B cell (primary cell): ENCODE results near the gene NEO1. TPM values are rescaled to one million over a fixed set of nuclear protein-coding genes. Genes with fewer than 3 reads are reported as not detected.

ENCODE experiments used
- ATAC-seq: fragments of 200-7000 bp; cut with Tn5 transposase; one replicate; pipeline ENCODE4 v1.10.0; 2021; ENCODE audit warnings: low read depth, mild to moderate bottlenecking, moderate number of reproducible peaks, moderate library complexity
- CTCF ChIA-PET: fragments of 350-600 bp; sonication (Branson Sonifier 250); formaldehyde crosslinking; loops from one replicate; lab custom pipeline; 2021; ENCODE audit warnings: antibody characterized with exemption, inconsistent platforms; lab: Charles Lee
- POLR2A ChIA-PET: fragments of 350-600 bp; sonication (Branson Sonifier 250); formaldehyde crosslinking; loops from one replicate; lab custom pipeline; 2021; ENCODE audit warnings: antibody characterized with exemption; lab: Charles Lee
- DNase-seq: peaks from one replicate; pipeline ENCODE4 v3.0.0; 2013
- H2AFZ ChIP-seq: 2 replicates; pipeline ENCODE4 v1.6.1; 2012; ENCODE audit warnings: mild to moderate bottlenecking, low read depth, low read length; ENCODE audit not compliant: insufficient read depth, poor library complexity, severe bottlenecking
- H3K27ac ChIP-seq, 2 donors: 1 replicate in 1 of 2; 2 replicates in 1 of 2; pipeline ENCODE4 v1.5.1; 2012 to 2013; ENCODE audit warnings: low read length in 2 of 2, mild to moderate bottlenecking in 2 of 2, moderate library complexity in 1 of 2
- H3K27me3 ChIP-seq, 4 experiments: fragments of 200-600 bp in 1 of 4; sonication (generic) in 1 of 4; replicated peaks in 1 of 4; 1 replicate in 2 of 4; 2 replicates in 2 of 4; pipeline versions ENCODE4 v1.6.1 to v1.7.0; 2013 to 2016; ENCODE audit warnings: low read length in 3 of 4, mild to moderate bottlenecking in 2 of 4, mixed read lengths in 1 of 4, moderate library complexity in 1 of 4; ENCODE audit not compliant: insufficient read depth in 4 of 4, control insufficient read depth in 3 of 4; ENCODE audit errors: control extremely low read depth in 1 of 4
- H3K36me3 ChIP-seq, 2 experiments: replicated peaks in 1 of 2; 1 replicate in 1 of 2; 2 replicates in 1 of 2; pipeline versions ENCODE4 v1.6.1 to v1.7.1; 2013; ENCODE audit warnings: low read length in 1 of 2; ENCODE audit not compliant: insufficient read depth in 2 of 2, control insufficient read depth in 1 of 2; ENCODE audit errors: control extremely low read depth in 1 of 2, extremely low read depth in 1 of 2
- H3K4me1 ChIP-seq, 2 donors: fragments of 200-600 bp in 1 of 2; sonication (generic) in 1 of 2; 1 replicate in 1 of 2; 2 replicates in 1 of 2; pipeline versions ENCODE4 v1.5.1 to v1.6.1; 2013 to 2017; ENCODE audit warnings: low read length in 2 of 2; ENCODE audit not compliant: control insufficient read depth in 2 of 2, insufficient read depth in 2 of 2
- H3K4me2 ChIP-seq: replicated peaks from 2 replicates; pipeline ENCODE3; 2012; ENCODE audit warnings: mild to moderate bottlenecking, low read depth, low read length; ENCODE audit not compliant: poor library complexity, severe bottlenecking
- H3K4me3 ChIP-seq, 5 experiments: fragments of 200-600 bp in 1 of 5; sonication (generic) in 1 of 5; 1 replicate in 3 of 5; 2 replicates in 2 of 5; pipeline versions ENCODE4 v1.5.1 to v1.7.0; 2011 to 2016; ENCODE audit warnings: low read length in 4 of 5, mild to moderate bottlenecking in 4 of 5, low read depth in 2 of 5, control low read depth in 1 of 5, moderate library complexity in 1 of 5; ENCODE audit not compliant: insufficient read depth in 1 of 5; ENCODE audit errors: control extremely low read depth in 1 of 5, extremely low read depth in 1 of 5
- H3K79me2 ChIP-seq: fragments of 200-600 bp; sonication (generic); one replicate; pipeline ENCODE4 v1.6.0; 2016; ENCODE audit warnings: low read length; ENCODE audit not compliant: control insufficient read depth, insufficient read depth
- H3K9ac ChIP-seq: fragments of 200-600 bp; sonication (generic); 2 replicates; pipeline ENCODE4 v1.6.1; 2017; ENCODE audit warnings: mild to moderate bottlenecking, low read length, moderate library complexity
- H3K9me3 ChIP-seq, 3 donors: one replicate each; pipeline versions ENCODE4 v1.6.1 to v1.7.1; 2013; ENCODE audit warnings: low read length in 2 of 3; ENCODE audit not compliant: control insufficient read depth in 2 of 3, insufficient read depth in 1 of 3; ENCODE audit errors: control extremely low read depth in 1 of 3
- H4K20me1 ChIP-seq: 2 replicates; pipeline ENCODE4 v1.6.0; 2012; ENCODE audit warnings: mild to moderate bottlenecking, low read length; ENCODE audit not compliant: insufficient read depth, control insufficient read depth, poor library complexity, severe bottlenecking
- H3K27ac Mint-ChIP-seq: one replicate; pipeline ENCODE4 v1.8.0; 2021; ENCODE audit warnings: mixed read lengths
- H3K27me3 Mint-ChIP-seq: one replicate; pipeline ENCODE4 v1.8.0; 2021; ENCODE audit warnings: mixed read lengths
- H3K4me1 Mint-ChIP-seq: one replicate; pipeline ENCODE4 v1.8.0; 2021; ENCODE audit warnings: mixed read lengths
- H3K4me3 Mint-ChIP-seq: one replicate; pipeline ENCODE4 v1.8.0; 2021; ENCODE audit warnings: mixed read lengths
- H3K9me3 Mint-ChIP-seq: one replicate; pipeline ENCODE4 v1.8.0; 2022; ENCODE audit warnings: mixed read lengths; ENCODE audit not compliant: insufficient read depth
- EZH2 ChIP-seq: IDR thresholded peaks from 2 replicates; pipeline ENCODE4 v1.6.1; 2012; ENCODE audit warnings: borderline replicate concordance, low read depth, mild to moderate bottlenecking, moderate library complexity, low read length; ENCODE audit not compliant: insufficient read depth, poor library complexity, severe bottlenecking
- WGBS: methylation state at CpG from one replicate; pipeline ENCODE4 v1.1.5; 2013; ENCODE audit warnings: missing lambda C conversion rate; ENCODE audit not compliant: insufficient coverage; 5-methylcytosine and 5-hydroxymethylcytosine counted together
- intact Hi-C: fragments of 100-400 bp; cut with micrococcal nuclease; formaldehyde crosslinking; loops from one replicate; pipeline ENCODE4 v1.10.0; 2022
- polyA plus RNA-seq: library from polyadenylated mRNA; depleted of rRNA; stranded (reverse); fragments of >200 nt; gene quantifications from 2 replicates; pipeline ENCODE4 v1.2.3, GENCODE V29; 2012
- total RNA-seq, 2 donors: library from RNA; stranded (reverse); fragments of 120-200 nt in 1 of 2; gene quantifications; 1 replicate in 1 of 2; 2 replicates in 1 of 2; pipeline versions ENCODE4 v1.2.3 to v1.2.4, GENCODE V29; 2013 to 2022
- TF ChIP-seq, protein P1 (sequence below): fragments of 200-600 bp; IDR thresholded peaks from one replicate; pipeline ENCODE4 v1.8.0; 2022; ENCODE audit warnings: antibody characterized with exemption, mild to moderate bottlenecking

NEO1 gene
- total and polyA plus RNA-seq, 2 donors (not counting 1 experiment from before 2014, with no cell fraction given) = 1.3 to 3.9 TPM

DNA sequence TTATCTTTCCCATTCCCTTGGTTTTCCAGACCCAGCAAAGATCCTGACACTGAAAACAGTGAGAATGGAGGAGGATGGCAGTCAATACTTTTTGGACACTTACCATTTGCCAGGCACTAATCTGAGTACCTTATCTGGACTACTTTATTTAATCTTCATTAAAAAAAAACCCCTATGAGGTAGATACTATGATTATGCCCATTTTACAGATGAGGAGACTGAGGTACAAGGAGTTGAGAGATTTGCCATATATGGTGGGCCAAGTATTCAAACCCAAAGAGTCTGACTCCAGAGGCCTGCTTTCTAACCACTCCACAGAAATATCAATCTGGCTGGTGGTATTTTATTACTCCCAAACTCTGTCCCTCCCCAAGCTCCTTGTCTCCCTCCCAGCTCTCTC lies 296.9 kb downstream of the NEO1 start:
- TF ChIP-seq, protein P1, sequence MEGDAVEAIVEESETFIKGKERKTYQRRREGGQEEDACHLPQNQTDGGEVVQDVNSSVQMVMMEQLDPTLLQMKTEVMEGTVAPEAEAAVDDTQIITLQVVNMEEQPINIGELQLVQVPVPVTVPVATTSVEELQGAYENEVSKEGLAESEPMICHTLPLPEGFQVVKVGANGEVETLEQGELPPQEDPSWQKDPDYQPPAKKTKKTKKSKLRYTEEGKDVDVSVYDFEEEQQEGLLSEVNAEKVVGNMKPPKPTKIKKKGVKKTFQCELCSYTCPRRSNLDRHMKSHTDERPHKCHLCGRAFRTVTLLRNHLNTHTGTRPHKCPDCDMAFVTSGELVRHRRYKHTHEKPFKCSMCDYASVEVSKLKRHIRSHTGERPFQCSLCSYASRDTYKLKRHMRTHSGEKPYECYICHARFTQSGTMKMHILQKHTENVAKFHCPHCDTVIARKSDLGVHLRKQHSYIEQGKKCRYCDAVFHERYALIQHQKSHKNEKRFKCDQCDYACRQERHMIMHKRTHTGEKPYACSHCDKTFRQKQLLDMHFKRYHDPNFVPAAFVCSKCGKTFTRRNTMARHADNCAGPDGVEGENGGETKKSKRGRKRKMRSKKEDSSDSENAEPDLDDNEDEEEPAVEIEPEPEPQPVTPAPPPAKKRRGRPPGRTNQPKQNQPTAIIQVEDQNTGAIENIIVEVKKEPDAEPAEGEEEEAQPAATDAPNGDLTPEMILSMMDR = no peak
- no peak for TF ChIP-seq EZH2
- Histone ChIP-seq H3K79me2 (no peaks in the 10 kb centered on the region), H3K9ac (no peak overlapping the region), H4K20me1 (no peaks in the 10 kb centered on the region), H3K4me3 (no peak overlapping the region), H3K4me2 (no peak overlapping the region), H3K36me3 (no peaks in the 10 kb centered on the region), H2AFZ (no peak overlapping the region), H3K27me3 (peaks cover 0 to 4% (median 0%) of the 10 kb centered on the region in 4 experiments), H3K4me1 (no peaks in the 10 kb centered on the region), H3K9me3 (peaks cover 0 to 13% (median 0%) of the 10 kb centered on the region in 3 donors), H3K27ac (no peak overlapping the region)
- intact Hi-C loops = no loop called here
- H3K4me1 Mint-ChIP-seq = no peaks in the 10 kb centered on the region
- H3K27me3 Mint-ChIP-seq = no peaks in the 10 kb centered on the region
- H3K9me3 Mint-ChIP-seq = no peaks in the 10 kb centered on the region
- POLR2A ChIA-PET = no interaction called here
- DNase-seq (no peak), ATAC-seq (no peak)
- H3K27ac Mint-ChIP-seq = no peak overlapping the region
- CTCF ChIA-PET = no interaction called here
- no peak overlapping the region for H3K4me3 Mint-ChIP-seq

DNA sequence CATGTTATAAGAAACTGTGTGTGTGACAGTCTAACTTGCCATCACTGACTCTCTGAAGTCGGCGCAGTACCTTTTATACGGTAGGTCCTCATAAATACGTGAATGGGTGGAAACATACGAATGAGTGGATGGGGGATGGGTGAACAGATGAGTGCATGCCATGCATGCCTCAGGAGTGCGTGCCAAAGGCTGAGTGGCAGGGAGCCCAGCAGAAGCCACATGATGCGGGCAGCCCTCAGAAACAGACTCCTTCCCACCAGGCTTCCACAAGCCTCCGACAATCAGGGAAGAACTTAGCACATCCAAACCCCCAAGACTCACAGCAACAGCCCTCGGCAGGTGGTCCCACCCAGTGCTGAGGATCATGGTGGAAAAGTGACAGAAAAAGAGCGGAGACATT lies 299.8 kb downstream of the NEO1 start:
- H3K4me1 ChIP-seq = no peaks in the 10 kb centered on the region
- no peaks in the 10 kb centered on the region for H3K36me3 ChIP-seq
- H3K4me3 ChIP-seq = no peak overlapping the region
- H3K27ac Mint-ChIP-seq = no peak overlapping the region
- no peak overlapping the region for H3K9ac ChIP-seq
- H3K27ac ChIP-seq = no peak overlapping the region
- H3K4me3 Mint-ChIP-seq = no peak overlapping the region
- CTCF ChIA-PET = no interaction called here
- no peaks in the 10 kb centered on the region for H3K79me2 ChIP-seq
- 95% methylated on average over 6 of the region's 10 CpGs for WGBS
- intact Hi-C loops = no loop called here
- no peak for ATAC-seq
- no peak overlapping the region for H3K4me2 ChIP-seq
- POLR2A ChIA-PET = no interaction called here
- no peaks in the 10 kb centered on the region for H3K4me1 Mint-ChIP-seq
- peaks cover 0 to 4% (median 0%) of the 10 kb centered on the region in 3 donors for H3K9me3 ChIP-seq
- H4K20me1 ChIP-seq = no peaks in the 10 kb centered on the region
- peaks cover 4% of the 10 kb centered on the region for H3K27me3 Mint-ChIP-seq
- DNase-seq = no peak
- peaks cover 0 to 9% (median 0%) of the 10 kb centered on the region in 4 experiments for H3K27me3 ChIP-seq
- no peak for TF ChIP-seq EZH2
- TF ChIP-seq, protein P1 = no peak
- no peak overlapping the region for H2AFZ ChIP-seq
- no peaks in the 10 kb centered on the region for H3K9me3 Mint-ChIP-seq
